RWPE2 (cell line): Measurements from ENCODE around the gene CPB2.
A peak's percentile ranks its signal among the peaks of the same experiment; 100 is the strongest.

Source experiments
- ATAC-seq: fragments of 200-7000 bp; cut with Tn5 transposase; 3 replicates; pipeline ENCODE4 v1.9.1; 2021; ENCODE audit warnings: low read depth
- DNase-seq: peaks from one replicate; pipeline ENCODE4 v3.0.0-alpha.2; 2020; ENCODE audit warnings: low spot score
- H3K27ac ChIP-seq: fragments of 450-650 bp; 2 replicates; pipeline ENCODE4 v1.5.1; 2017; ENCODE audit warnings: mild to moderate bottlenecking; ENCODE audit not compliant: poor library complexity, severe bottlenecking
- H3K27me3 ChIP-seq: fragments of 250-450 bp; sonication (Bioruptor Pico); 2 replicates; pipeline ENCODE4 v1.5.1; 2021; ENCODE audit warnings: mild to moderate bottlenecking, moderate library complexity; ENCODE audit not compliant: insufficient read depth, poor library complexity, severe bottlenecking
- H3K36me3 ChIP-seq: fragments of 250-450 bp; sonication (Bioruptor Pico); 2 replicates; pipeline ENCODE4 v1.5.1; 2020; ENCODE audit warnings: low read depth, mild to moderate bottlenecking, moderate library complexity
- H3K4me1 ChIP-seq: fragments of 250-450 bp; sonication (Bioruptor Pico); 2 replicates; pipeline ENCODE4 v1.5.1; 2021; ENCODE audit warnings: mild to moderate bottlenecking, moderate library complexity; ENCODE audit not compliant: insufficient read depth, poor library complexity, severe bottlenecking
- H3K4me3 ChIP-seq: fragments of 250-450 bp; sonication (Bioruptor Pico); 2 replicates; pipeline ENCODE4 v1.5.1; 2021; ENCODE audit warnings: mild to moderate bottlenecking, moderate library complexity; ENCODE audit not compliant: severe bottlenecking
- H3K9me3 ChIP-seq: fragments of 250-450 bp; sonication (Bioruptor Pico); 2 replicates; pipeline ENCODE4 v1.5.1; 2021; ENCODE audit warnings: mild to moderate bottlenecking, moderate library complexity; ENCODE audit not compliant: severe bottlenecking
- TF ChIP-seq, protein P1 (sequence below): fragments of 450-650 bp; IDR thresholded peaks from one replicate; pipeline ENCODE4 v1.5.1; 2017; ENCODE audit warnings: mild to moderate bottlenecking, moderate library complexity; ENCODE audit not compliant: poor library complexity, severe bottlenecking

The CPB2 gene

GRCh38 chr13:46124531-46124966 lies 19.7 kb upstream of the CPB2 start:
- no peak overlapping the region for H3K27ac ChIP-seq
- ATAC-seq = no peak
- TF ChIP-seq, protein P1, sequence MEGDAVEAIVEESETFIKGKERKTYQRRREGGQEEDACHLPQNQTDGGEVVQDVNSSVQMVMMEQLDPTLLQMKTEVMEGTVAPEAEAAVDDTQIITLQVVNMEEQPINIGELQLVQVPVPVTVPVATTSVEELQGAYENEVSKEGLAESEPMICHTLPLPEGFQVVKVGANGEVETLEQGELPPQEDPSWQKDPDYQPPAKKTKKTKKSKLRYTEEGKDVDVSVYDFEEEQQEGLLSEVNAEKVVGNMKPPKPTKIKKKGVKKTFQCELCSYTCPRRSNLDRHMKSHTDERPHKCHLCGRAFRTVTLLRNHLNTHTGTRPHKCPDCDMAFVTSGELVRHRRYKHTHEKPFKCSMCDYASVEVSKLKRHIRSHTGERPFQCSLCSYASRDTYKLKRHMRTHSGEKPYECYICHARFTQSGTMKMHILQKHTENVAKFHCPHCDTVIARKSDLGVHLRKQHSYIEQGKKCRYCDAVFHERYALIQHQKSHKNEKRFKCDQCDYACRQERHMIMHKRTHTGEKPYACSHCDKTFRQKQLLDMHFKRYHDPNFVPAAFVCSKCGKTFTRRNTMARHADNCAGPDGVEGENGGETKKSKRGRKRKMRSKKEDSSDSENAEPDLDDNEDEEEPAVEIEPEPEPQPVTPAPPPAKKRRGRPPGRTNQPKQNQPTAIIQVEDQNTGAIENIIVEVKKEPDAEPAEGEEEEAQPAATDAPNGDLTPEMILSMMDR = no peak
- DNase-seq = no peak
- no peak overlapping the region for H3K4me3 ChIP-seq
- H3K9me3 ChIP-seq = no peaks in the 10 kb centered on the region
- peaks cover 16% of the 10 kb centered on the region for H3K4me1 ChIP-seq
- H3K27me3 ChIP-seq = no peaks in the 10 kb centered on the region
- no peaks in the 10 kb centered on the region for H3K36me3 ChIP-seq

- H3K36me3 ChIP-seq = no peaks in the 10 kb centered on the region
- DNase-seq (no peak), ATAC-seq (no peak)
- H3K4me1 ChIP-seq = peaks cover 16% of the 10 kb centered on the region
- no peak overlapping the region for H3K4me3 ChIP-seq
- no peaks in the 10 kb centered on the region for H3K27me3 ChIP-seq
- TF ChIP-seq, protein P1 = no peak
- H3K9me3 ChIP-seq = no peaks in the 10 kb centered on the region
- H3K27ac ChIP-seq = no peak overlapping the region
These were observed 17.5 kb upstream of the CPB2 start for GRCh38 chr13:46122304-46122703.

GRCh38 chr13:46121597-46122163 lies 16.8 kb upstream of the CPB2 start:
- H3K36me3 ChIP-seq = no peaks in the 10 kb centered on the region
- TF ChIP-seq, protein P1 = no peak
- H3K9me3 ChIP-seq = no peaks in the 10 kb centered on the region
- no peak overlapping the region for H3K27ac ChIP-seq
- H3K27me3 ChIP-seq = no peaks in the 10 kb centered on the region
- DNase-seq = no peak
- H3K4me3 ChIP-seq = no peak overlapping the region
- no peak for ATAC-seq
- peaks cover 16% of the 10 kb centered on the region for H3K4me1 ChIP-seq

DNA sequence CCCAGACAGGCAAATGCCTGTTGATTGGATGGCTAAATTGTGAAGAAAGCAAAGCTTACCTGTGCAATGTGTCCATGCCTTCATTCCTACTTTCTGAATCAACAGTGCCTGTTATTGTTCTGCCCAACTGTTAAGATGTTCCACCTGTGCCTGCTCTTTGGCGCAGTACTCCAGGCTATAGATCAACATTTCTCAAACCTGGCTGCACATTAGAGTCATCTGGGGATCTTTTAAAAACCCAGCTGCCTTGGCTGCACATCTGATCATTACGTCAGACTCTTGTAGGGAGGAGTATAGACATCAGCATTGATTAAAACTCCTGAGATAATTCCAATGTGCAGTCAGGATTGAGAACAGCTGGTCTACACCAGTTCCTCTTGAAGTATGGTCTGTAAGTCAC lies 16.2 kb upstream of the CPB2 start:
- DNase-seq (no peak), ATAC-seq (no peak)
- Histone ChIP-seq H3K4me1 (peaks cover 15% of the 10 kb centered on the region), H3K9me3 (no peaks in the 10 kb centered on the region), H3K27me3 (no peaks in the 10 kb centered on the region), H3K4me3 (no peak overlapping the region), H3K27ac (no peak overlapping the region), H3K36me3 (no peaks in the 10 kb centered on the region)
- TF ChIP-seq, protein P1 = no peak

DNA sequence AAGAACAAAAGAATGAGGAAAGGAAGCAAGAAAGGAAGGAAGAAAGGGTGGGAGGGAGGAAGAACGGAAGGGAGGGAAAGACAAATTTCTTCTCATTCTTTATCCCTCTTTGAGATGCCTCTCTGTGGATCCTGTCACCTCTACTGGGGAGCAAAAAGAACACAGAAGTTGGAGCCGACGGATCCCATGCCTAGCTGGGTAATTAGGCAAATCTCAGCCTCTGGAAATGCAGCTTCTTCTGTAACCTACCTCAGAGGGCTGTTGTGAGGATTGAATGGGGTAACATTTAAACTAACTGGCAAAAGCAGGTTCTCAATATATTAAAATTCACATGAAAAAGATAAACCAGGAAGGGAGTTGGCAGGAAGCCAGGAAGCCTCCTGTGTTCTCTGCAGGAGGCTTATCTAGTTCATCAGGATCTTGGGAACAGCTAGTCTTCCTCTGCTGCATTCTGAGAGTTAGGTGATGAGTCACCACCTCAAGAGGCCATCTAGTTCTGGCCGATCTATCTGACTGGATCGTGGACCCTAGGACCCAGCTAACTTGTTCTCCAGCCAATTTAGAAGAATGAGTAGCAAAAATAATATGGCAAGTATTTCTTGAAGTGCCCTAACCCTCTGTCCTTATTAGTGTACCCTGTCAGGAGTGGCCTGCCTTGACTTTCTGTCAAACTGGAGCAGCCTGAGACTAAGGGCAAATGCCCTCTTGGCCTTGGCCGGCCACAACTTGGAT lies 15.2 kb upstream of the CPB2 start:
- TF ChIP-seq, protein P1 = no peak
- Histone ChIP-seq H3K36me3 (no peaks in the 10 kb centered on the region), H3K9me3 (no peaks in the 10 kb centered on the region), H3K4me1 (peaks cover 9% of the 10 kb centered on the region), H3K27me3 (no peaks in the 10 kb centered on the region), H3K27ac (no peak overlapping the region), H3K4me3 (no peak overlapping the region)
- DNase-seq (no peak), ATAC-seq (peak; percentile 80)
